Neural progenitor cell (in vitro differentiated cells): ENCODE data around the gene PIK3C3. TPM values are rescaled to one million over a fixed set of nuclear protein-coding genes. Genes with fewer than 3 reads are reported as not detected.

Experiments used
- DNase-seq: peaks from one replicate; pipeline ENCODE4 v3.0.0-alpha.2; 2016; ENCODE audit warnings: low spot score
- H2AFZ ChIP-seq: fragments of 200-600 bp; sonication (generic); replicated peaks from 2 replicates; pipeline ENCODE4 v1.6.1; 2016; ENCODE audit warnings: antibody characterized with exemption
- H3F3A ChIP-seq: fragments of 200-600 bp; sonication (generic); 2 replicates; pipeline ENCODE4 v1.6.1; 2016; ENCODE audit warnings: antibody characterized with exemption, low read depth
- H3K27ac ChIP-seq: fragments of 200-600 bp; sonication (generic); 2 replicates; pipeline ENCODE4 v1.5.1; 2016; ENCODE audit warnings: mild to moderate bottlenecking
- H3K27me3 ChIP-seq: fragments of 200-600 bp; sonication (generic); 2 replicates; pipeline ENCODE4 v1.6.1; 2016; ENCODE audit warnings: mild to moderate bottlenecking, moderate library complexity
- H3K36me3 ChIP-seq: fragments of 200-600 bp; sonication (generic); 2 replicates; pipeline ENCODE4 v1.5.1; 2016
- H3K4me1 ChIP-seq: fragments of 200-600 bp; sonication (generic); 2 replicates; pipeline ENCODE4 v1.6.1; 2016; ENCODE audit warnings: mixed run types
- H3K4me2 ChIP-seq: fragments of 200-600 bp; sonication (generic); 2 replicates; pipeline ENCODE4 v1.6.1; 2016
- H3K4me3 ChIP-seq: fragments of 200-600 bp; sonication (generic); 2 replicates; pipeline ENCODE4 v1.5.1; 2016
- H3K79me2 ChIP-seq: fragments of 200-600 bp; sonication (generic); 2 replicates; pipeline ENCODE4 v1.6.1; 2016; ENCODE audit warnings: low read depth
- H3K9ac ChIP-seq: fragments of 200-600 bp; sonication (generic); 2 replicates; pipeline ENCODE4 v1.6.1; 2016
- H3K9me3 ChIP-seq: fragments of 200-600 bp; sonication (generic); 2 replicates; pipeline ENCODE4 v1.5.1; 2016; ENCODE audit warnings: low read depth
- H4K20me1 ChIP-seq: fragments of 200-600 bp; sonication (generic); 2 replicates; pipeline ENCODE4 v1.6.1; 2016; ENCODE audit warnings: low read depth
- H3K27ac Mint-ChIP-seq: 3 replicates; pipeline ENCODE4 v1.8.0; 2021; ENCODE audit warnings: mixed read lengths
- H3K27me3 Mint-ChIP-seq: 2 replicates; pipeline ENCODE4 v1.8.0; 2022; ENCODE audit warnings: low read depth, mild to moderate bottlenecking, inconsistent platforms, moderate library complexity, mixed read lengths; ENCODE audit not compliant: insufficient read depth
- H3K36me3 Mint-ChIP-seq: 3 replicates; pipeline ENCODE4 v1.8.0; 2021; ENCODE audit warnings: mixed read lengths
- H3K4me1 Mint-ChIP-seq: 3 replicates; pipeline ENCODE4 v1.8.0; 2021; ENCODE audit warnings: mixed read lengths
- H3K4me3 Mint-ChIP-seq: 3 replicates; pipeline ENCODE4 v1.8.0; 2021; ENCODE audit warnings: mild to moderate bottlenecking, moderate library complexity, mixed read lengths
- H3K9me3 Mint-ChIP-seq: 3 replicates; pipeline ENCODE4 v1.8.0; 2020; ENCODE audit warnings: mixed read lengths
- EZH2 ChIP-seq: fragments of 200-600 bp; sonication (generic); IDR thresholded peaks from 2 replicates; pipeline ENCODE4 v1.6.1; 2017; ENCODE audit warnings: antibody characterized with exemption, mild to moderate bottlenecking, moderate library complexity
- EZH2phosphoT487 ChIP-seq: fragments of 200-600 bp; sonication (generic); IDR thresholded peaks from 2 replicates; pipeline ENCODE4 v1.6.1; 2017; ENCODE audit warnings: antibody characterized with exemption
- total RNA-seq: library from RNA; depleted of rRNA; stranded (reverse); fragments of >200 nt; gene quantifications from 2 replicates; pipeline ENCODE4 v1.2.3, GENCODE V29; 2015; ENCODE audit warnings: low replicate concordance
- TF ChIP-seq, protein P1 (sequence below): fragments of 200-600 bp; sonication (generic); IDR thresholded peaks from 2 replicates; pipeline ENCODE4 v1.5.1; 2017; ENCODE audit warnings: antibody characterized with exemption, mild to moderate bottlenecking

Gene PIK3C3
- total RNA-seq, 1 donor from 2014 or later: 87.0 TPM

DNA sequence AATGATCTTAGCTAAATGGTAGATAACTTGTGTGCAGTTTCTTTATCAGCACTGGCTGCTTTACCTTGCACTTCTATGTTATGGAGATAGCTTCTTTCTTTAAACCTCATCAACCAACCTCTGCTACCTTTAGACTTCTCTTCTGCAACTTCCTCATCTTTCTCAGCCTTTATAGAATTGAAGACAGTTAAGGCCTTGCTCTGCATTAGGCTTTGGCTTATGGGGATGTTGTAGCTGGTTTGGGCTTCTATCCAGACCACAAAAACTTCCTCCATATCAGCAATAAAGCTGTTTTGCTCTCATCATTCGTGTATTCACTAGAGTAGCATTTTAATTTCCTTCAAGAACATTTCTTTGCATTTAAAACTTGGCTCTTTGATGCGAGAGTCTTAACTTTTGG, 123.7 kb downstream of the PIK3C3 start:
- peaks cover 26% of the 10 kb centered on the region for H3K36me3 Mint-ChIP-seq
- H4K20me1 ChIP-seq: no peaks in the 10 kb centered on the region
- no peak overlapping the region for H3K27ac ChIP-seq
- H3K27ac Mint-ChIP-seq: no peak overlapping the region
- TF ChIP-seq, protein P1, sequence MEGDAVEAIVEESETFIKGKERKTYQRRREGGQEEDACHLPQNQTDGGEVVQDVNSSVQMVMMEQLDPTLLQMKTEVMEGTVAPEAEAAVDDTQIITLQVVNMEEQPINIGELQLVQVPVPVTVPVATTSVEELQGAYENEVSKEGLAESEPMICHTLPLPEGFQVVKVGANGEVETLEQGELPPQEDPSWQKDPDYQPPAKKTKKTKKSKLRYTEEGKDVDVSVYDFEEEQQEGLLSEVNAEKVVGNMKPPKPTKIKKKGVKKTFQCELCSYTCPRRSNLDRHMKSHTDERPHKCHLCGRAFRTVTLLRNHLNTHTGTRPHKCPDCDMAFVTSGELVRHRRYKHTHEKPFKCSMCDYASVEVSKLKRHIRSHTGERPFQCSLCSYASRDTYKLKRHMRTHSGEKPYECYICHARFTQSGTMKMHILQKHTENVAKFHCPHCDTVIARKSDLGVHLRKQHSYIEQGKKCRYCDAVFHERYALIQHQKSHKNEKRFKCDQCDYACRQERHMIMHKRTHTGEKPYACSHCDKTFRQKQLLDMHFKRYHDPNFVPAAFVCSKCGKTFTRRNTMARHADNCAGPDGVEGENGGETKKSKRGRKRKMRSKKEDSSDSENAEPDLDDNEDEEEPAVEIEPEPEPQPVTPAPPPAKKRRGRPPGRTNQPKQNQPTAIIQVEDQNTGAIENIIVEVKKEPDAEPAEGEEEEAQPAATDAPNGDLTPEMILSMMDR: no peak
- TF ChIP-seq EZH2phosphoT487 (no peak), EZH2 (no peak)
- no peaks in the 10 kb centered on the region for H3K4me1 Mint-ChIP-seq
- no peaks in the 10 kb centered on the region for H3K27me3 Mint-ChIP-seq
- H3K36me3 ChIP-seq: peaks cover 14% of the 10 kb centered on the region
- H3K4me3 Mint-ChIP-seq: no peak overlapping the region
- H3K27me3 ChIP-seq: no peaks in the 10 kb centered on the region
- H3K4me2 ChIP-seq: no peak overlapping the region
- no peak for DNase-seq
- no peak overlapping the region for H3K4me3 ChIP-seq
- no peaks in the 10 kb centered on the region for H3K9me3 Mint-ChIP-seq
- H3K79me2 ChIP-seq: no peaks in the 10 kb centered on the region
- H3F3A ChIP-seq: no peaks in the 10 kb centered on the region
- H2AFZ ChIP-seq: no peak overlapping the region
- no peak overlapping the region for H3K9ac ChIP-seq
- no peaks in the 10 kb centered on the region for H3K4me1 ChIP-seq
- H3K9me3 ChIP-seq: no peaks in the 10 kb centered on the region

GRCh38 chr18:42080340-42080739, 125.3 kb downstream of the PIK3C3 start:
- Histone ChIP-seq H3K27ac (no peak overlapping the region), H3K9ac (no peak overlapping the region), H3K4me3 (no peak overlapping the region), H3K4me1 (no peaks in the 10 kb centered on the region), H3K36me3 (peaks cover 14% of the 10 kb centered on the region), H3K79me2 (no peaks in the 10 kb centered on the region), H4K20me1 (no peaks in the 10 kb centered on the region), H2AFZ (no peak overlapping the region), H3F3A (no peaks in the 10 kb centered on the region), H3K9me3 (no peaks in the 10 kb centered on the region), H3K4me2 (no peak overlapping the region), H3K27me3 (no peaks in the 10 kb centered on the region)
- Mint-ChIP-seq H3K27ac (no peak overlapping the region), H3K4me3 (no peak overlapping the region), H3K4me1 (no peaks in the 10 kb centered on the region), H3K27me3 (no peaks in the 10 kb centered on the region), H3K9me3 (no peaks in the 10 kb centered on the region), H3K36me3 (peaks cover 24% of the 10 kb centered on the region)
- TF ChIP-seq EZH2phosphoT487 (no peak), EZH2 (no peak)
- TF ChIP-seq, protein P1: no peak
- no peak for DNase-seq

- Histone ChIP-seq H4K20me1 (no peaks in the 10 kb centered on the region), H3F3A (no peaks in the 10 kb centered on the region), H2AFZ (no peak overlapping the region), H3K79me2 (no peaks in the 10 kb centered on the region), H3K4me1 (no peaks in the 10 kb centered on the region), H3K4me2 (no peak overlapping the region), H3K27me3 (no peaks in the 10 kb centered on the region), H3K9ac (no peak overlapping the region), H3K4me3 (no peak overlapping the region), H3K36me3 (peaks cover 10% of the 10 kb centered on the region), H3K9me3 (no peaks in the 10 kb centered on the region), H3K27ac (no peak overlapping the region)
- H3K27me3 Mint-ChIP-seq: no peaks in the 10 kb centered on the region
- H3K4me3 Mint-ChIP-seq: no peak overlapping the region
- no peak for DNase-seq
- no peak overlapping the region for H3K27ac Mint-ChIP-seq
- no peaks in the 10 kb centered on the region for H3K9me3 Mint-ChIP-seq
- H3K4me1 Mint-ChIP-seq: peaks cover 2% of the 10 kb centered on the region
- TF ChIP-seq, protein P1: no peak
- TF ChIP-seq EZH2phosphoT487 (no peak), EZH2 (no peak)
- peaks cover 20% of the 10 kb centered on the region for H3K36me3 Mint-ChIP-seq
Measured at GRCh38 chr18:42082415-42083234, 127.6 kb downstream of the PIK3C3 start.
